Raji (cell line): ENCODE data around the gene RCOR3.

Experiments
- POLR2A ChIP-seq: IDR thresholded peaks from 2 replicates; pipeline ENCODE4 v1.6.1; 2011; ENCODE audit warnings: low read depth, low read length, control low read depth; ENCODE audit not compliant: insufficient read depth

The RCOR3 gene

DNA sequence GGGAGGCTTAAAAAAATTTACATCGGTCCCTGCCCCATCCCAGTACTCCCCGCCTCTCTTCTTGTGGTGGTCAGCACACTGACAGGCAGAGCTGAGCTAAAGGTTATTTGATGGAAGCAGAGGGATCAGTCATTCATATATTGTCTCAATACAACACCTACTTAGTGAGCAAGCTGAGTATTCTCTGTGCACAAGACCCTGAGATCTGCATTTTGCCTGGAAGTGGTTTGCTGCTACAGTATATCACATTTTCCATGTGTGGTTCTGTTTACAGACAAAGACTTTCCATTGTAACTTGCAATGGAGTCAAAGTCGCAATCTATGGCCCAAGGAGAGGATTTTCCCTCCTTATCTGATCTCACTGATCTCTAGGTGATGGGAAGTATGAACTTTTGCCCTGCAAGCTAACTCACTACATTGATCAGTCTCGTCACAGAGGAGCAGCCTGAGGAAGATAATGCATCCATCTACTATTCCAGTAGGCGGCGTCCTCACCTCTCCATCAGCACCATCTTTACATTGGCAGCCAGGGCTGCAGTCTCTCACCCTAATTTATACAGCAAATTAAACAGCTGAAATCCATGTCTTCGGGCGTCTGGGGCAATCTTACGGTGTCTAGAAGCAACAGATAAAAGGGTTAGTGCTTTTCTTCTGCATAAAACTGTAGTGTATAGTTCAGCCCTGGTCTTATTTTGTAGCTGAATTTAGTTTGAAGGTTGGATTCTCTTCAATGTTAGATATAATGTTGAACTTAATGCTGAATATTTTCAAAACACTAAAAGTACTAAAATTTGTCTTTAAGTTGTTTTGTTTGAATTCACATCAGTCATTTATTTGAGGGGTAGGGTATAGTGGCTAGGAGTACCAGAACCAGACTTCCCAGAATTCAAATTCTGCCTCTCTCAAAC, 64.2 kb downstream of the RCOR3 start:
- no peak for TF ChIP-seq POLR2A

DNA sequence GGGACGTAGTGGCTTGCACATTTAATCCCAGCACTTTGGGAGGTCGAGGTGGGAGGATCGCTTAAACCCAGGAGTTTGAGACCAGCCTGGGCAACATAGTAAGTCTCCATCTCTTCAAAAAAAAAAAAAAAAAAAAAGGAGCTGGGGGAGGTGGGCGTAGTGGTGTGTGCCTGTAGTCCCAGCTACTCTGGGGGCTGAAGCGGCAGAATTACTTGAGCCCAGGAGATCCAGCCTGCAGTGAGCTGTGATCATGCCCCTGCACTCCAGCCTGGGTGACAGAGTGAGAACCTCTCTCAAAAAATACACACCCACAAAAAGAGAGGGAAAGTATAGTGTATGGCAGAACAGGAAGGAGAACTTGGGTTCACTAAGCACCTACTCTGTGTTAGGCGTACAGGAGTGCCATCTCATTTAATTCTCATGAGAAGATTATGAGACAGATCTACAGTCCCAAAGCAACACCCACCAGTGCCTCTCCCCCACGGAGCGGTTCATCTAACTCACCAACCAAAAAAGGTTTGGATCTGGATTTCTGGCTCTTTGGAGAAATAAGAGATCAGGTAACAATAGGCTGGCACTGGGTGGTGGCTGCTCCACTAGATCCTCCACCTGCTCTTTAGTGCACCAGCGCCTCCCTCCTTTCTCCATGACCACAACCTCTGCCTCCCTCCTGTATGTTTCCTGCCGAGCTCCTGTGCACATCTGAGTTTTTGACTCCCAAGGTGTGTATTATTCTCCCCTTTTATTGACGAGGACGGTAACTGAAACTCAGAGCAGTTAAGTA, 66.0 kb downstream of the RCOR3 start:
- no peak for TF ChIP-seq POLR2A

DNA sequence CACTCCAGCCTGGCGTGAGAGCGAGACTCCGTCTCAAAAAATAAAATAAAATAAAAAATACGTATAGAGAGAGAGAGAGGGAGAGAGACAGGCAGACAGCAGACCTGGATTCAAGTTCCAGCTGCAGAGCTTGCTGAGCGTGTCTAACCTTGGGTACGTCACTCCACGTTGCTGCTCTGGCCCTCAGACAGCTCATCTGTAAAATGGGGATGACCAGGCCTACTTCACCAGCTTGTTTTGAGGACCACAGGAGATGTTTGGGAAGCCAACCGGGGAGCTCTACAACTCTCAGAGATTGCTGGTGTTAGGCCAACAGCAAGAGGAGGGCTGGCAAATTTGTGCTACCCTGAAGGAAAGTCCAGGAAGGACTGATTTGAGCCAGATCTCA, 67.0 kb downstream of the RCOR3 start:
- TF ChIP-seq POLR2A, result no peak

DNA sequence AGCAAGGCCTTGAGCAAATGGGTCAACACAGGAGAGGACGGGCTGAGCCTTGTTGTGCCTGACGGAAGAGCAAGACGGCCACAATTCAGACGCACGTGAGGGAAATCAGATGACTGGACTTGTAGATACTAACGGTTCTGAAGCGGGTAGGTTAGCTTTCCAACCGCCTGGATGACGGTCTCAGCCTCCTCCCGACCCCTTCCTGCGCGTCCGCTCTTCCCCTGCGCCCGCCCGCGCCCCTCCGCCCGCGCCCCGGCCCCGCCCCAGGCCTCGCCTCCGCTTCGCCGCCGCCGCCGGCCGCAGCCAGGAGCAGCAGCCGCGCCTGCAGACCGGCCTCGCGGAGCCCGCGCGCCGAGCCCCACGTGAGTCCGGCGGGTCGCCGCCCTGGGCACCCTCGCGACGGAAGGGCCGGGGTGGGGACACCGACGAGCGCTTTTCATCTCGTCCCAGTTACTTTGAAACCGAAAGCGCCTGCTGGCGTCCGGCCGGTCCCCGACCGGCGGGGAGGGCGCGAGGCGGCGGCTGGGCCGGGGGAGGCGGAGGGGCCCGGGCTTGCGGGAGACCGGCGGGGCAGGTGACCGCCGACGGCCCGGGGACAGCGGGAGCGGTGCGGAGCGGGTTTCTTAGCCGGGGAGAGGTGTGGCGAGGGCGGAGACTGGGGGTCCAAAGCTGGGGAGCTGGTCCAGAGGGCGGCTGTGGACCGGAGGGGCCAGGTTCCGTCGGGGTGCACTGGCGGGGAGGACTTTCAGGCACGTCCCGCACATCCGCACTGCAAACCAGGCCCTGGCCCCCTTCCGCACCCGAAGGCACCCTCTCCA, 67.6 kb downstream of the RCOR3 start, which contains the start of gene TRAF5:
Gene TRAF5, plus strand, starts transcription at position 306 of the 818 bp plus-strand sequence. CDS start 26,407 bp downstream, outside the sequence.
- TF ChIP-seq POLR2A, result peak; percentile 56

DNA sequence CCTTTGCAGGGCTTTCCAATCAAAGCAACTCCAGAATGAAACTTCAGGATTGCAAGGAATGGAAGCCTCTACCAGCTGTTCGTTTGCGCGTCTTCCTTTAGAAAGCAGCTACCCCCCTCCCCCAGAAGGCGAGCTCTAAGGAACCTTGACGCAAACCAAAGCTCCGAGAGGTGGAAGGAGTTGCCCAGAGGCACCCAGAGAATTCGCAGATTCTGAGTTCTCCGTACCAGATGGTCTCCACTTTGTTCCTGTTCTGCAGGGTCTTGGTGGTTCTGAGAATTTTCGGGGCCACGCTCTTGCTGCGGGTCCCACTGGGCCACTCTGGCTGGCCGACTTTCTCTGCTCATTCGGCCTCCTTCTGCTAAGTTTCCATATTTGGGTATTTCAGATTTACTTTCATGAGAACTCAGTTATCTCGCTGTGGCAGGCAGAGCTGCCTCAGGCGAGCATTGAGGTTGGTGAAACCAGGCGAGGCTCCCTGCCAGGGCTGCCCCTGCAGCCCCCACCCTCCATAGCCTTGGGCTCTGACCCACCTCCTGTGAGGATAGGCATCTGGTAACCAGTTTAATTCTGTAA, 68.3 kb downstream of the RCOR3 start:
- TF ChIP-seq POLR2A, result peak; percentile 25; the same call in 1 of the 2 replicates

DNA sequence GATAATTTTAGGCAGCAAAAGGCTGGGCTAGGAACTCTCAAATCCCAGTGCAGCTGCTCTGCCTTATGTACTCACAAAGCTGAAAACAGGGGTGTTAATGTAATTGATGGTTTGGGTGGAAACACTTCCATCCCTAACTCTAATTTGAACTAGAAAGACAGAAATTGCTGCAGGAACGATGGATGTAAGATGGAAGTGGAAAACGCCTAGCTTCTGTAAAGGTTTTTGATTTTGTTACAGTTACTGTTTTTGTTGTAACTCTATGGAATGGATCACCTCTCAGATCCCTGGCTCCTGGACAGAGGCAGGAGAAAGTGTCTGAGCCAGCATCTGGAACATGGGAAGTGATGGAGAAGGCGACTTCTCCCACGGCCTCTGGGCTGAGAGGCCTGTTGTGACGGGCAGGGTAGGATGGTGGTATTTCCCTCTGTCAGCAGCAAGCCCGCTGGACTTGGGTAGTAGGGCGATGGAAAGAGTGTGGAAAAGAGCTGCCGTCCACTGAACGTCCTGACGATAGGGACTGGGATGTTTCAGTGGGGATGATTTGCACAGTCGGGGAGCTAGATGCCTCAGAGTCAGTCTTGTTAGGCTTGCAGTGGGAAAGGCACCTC, 69.0 kb downstream of the RCOR3 start:
- no peak for TF ChIP-seq POLR2A

DNA sequence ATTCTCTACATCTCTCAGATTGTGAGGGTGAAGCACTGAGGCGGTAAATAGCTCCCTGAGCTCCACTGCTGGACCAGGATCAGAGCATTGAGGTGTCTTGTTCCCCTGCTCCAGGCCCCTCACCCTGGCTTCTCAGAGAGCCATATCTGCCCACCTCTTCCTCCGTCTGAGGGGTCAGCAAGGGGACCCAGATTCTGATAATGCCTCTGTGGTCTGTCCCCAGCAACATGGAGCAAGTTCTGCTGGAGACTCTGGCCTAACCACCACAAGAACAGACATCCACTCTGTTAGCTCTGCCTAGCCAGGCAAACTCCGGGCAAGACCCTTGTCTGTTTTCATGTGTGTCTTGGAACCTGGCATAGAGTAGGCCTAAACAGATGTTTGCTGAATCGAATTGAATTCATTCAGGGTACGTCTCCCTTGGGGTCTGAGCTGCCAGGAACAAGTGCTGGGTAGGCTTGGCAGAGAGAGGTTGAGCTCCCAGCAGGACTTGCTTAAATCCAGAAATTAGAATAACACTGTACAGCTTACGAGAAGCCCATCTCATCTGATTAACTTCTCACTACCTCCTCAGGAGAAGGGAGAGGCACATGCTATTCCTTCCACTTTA, 69.8 kb downstream of the RCOR3 start:
- TF ChIP-seq POLR2A, result no peak

DNA sequence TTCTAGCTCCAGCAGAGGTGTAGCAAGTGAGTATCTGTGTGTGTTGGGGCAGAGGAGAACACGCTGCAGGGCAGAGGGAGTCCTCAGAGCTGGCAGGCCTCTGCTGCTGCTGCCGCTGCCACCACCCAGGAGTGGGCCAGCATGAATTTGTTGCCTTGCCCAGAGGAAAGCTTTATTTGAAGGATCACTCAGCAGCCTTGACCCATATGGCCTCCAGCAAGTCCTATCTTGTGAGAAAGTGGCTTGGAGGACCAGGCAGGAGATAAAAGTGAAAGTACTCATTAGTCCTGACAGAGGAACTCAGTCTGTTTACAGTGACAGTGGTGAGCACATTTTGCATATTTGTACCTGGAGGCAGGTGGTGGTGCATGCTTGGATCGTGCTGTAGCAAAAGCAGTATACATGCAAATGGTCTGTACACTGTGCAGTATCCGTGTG, 70.6 kb downstream of the RCOR3 start:
- TF ChIP-seq POLR2A, result peak; percentile 57

DNA sequence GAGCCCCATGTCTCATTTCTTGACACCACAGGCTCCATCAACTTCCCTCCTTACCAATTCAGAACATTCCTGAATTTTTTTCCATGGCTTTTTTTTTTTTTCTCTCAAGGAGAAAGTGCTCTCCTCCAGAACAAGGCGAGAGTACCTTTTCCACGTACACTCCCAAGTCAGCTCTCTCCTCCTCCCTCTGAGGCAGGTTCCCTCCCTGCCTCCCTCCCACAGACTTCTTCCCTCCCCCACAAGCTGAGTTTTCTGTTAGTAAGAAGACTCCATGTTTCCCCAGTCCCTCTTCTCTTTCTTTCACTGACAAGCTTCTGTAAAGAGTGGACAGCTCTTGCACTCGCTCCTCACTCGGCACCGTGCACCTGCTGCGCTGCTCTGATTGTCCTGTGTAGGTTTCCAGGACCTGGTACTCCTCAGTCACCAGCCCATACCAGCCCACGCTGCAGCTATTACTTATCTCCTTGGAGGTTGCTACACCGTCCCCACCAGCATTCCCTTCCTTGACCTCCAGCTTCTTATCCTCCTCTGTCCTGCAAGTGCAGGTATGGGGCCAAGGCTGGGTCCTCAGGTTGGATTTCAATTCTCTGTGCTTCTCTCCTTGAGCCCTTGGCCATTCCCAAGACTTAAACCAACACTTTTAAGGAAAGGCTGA, 71.2 kb downstream of the RCOR3 start:
- TF ChIP-seq POLR2A, result no peak

DNA sequence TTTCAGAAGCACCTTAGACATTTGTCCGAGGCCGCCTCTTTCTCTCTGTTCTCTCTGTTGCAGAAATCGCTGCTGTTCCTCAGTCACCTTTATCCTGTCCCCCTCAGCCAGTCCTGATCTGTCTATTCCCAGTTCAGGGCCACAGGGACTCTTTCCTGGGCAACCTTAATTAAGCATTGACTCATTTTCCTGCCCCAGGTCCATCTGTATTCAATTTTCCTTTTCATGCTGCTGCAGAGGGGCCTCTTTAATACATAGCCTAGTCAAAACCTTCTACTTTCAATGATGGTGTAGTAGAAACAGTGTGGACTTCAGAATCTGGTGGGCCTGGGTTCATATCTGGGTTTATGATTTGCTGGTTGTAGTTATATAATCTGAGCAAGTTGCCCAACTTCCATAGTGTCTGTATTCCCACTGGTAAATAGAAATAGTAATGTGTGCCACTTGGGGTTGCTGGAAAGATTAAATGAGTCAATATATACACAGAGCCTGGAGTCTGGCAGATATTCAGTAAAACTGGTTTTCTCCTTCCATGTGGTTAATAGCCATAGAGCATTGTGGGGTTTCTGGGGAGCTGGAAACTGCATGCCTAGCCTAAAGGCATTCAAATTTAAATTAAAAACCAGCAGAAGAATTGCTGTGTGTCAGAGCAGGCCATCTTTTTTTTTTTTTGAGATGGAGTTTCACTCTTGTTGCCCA, 72.0 kb downstream of the RCOR3 start:
- no peak for TF ChIP-seq POLR2A

DNA sequence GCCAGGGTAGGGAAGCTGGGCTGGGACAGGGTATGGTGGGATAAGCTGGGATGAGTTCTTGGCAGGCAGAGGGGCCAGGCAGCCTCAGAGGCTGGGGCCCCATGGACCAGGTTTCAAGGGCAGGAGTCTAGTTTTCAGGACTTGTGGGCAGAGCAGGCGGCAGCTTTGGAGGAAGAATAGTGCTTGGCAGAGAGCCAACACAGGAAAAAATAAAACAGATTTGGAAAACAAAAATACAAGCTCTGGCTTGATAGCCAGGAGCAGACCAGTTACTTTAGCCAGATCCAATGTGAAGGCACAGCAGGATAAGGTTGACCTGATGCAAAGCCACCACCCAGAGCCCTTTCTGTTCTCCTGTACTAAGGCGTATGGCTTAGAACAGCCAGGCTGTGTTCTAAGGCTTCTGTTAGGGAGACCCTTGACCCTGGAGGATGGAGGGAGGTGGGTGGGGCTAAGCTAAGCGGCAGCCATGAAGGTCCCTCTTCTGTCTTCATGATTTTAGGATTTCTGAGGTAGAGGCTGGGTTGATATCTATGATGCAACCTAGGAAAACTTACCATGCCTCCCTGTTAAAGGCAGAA, 73.0 kb downstream of the RCOR3 start:
- TF ChIP-seq POLR2A, result no peak

DNA sequence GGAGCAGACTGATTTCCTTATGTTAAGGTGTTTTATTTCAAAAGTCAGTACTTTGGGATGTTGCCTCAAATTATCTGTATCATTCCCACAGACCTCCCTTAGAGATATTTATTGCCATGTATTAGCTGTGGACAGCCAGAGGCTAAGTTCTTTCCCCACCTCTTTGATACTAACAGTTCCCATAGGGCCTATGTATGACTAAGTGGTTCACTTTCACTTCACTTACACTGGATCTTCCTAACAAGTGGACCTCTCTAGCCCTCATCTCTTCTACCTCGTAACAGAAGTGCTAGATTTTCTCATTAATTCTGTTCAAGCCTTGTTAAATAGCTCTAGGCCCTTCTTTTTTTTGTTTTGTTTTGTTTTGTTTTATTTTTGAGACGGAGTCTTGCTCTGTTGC, 73.7 kb downstream of the RCOR3 start:
- no peak for TF ChIP-seq POLR2A
